HCT116 (cell line): ENCODE measurements around the gene CDH22. TPM values are rescaled to one million over a fixed set of nuclear protein-coding genes. Genes with fewer than 3 reads are reported as not detected.

Source experiments
- ATAC-seq: fragments of 200-7000 bp; cut with Tn5 transposase; 2 replicates; pipeline ENCODE4 v1.9.1; 2020; ENCODE audit warnings: mild to moderate bottlenecking, moderate library complexity
- BruUV-seq: library from RNA; stranded (reverse); fragments of 400-500 nt; replicated peaks from 2 replicates; lab custom pipeline; 2021; lab: Mats Ljungman, UMichigan
- CTCF ChIA-PET: fragments of 300-600 bp; sonication (Branson Sonifier 250); formaldehyde crosslinking; loops from one replicate; lab custom pipeline; 2021; ENCODE audit warnings: antibody characterized with exemption; lab: Charles Lee
- POLR2A ChIA-PET: fragments of 300-600, 350-600 bp; sonication (Branson Sonifier 250); formaldehyde crosslinking; loops from one replicate; lab custom pipeline; 2021; ENCODE audit warnings: antibody characterized with exemption; lab: Charles Lee
- RAD21 ChIA-PET, 2 experiments: fragments of 300-600 bp; sonication (Branson Sonifier 250); formaldehyde crosslinking; loops; one replicate each; lab custom pipeline; 2023; ENCODE audit warnings: low total read pairs in 2 of 2; ENCODE audit not compliant: uncharacterized antibody in 2 of 2, unreplicated experiment in 2 of 2, low non-redundant PET in 1 of 2; lab: Charles Lee
- DNase-seq: peaks from one replicate; pipeline ENCODE4 v3.0.0-alpha.2; 2010; ENCODE audit warnings: low read depth, low spot score
- H2AFZ ChIP-seq: fragments of 200-600 bp; shearing (Covaris generic), sonication (generic); 2 replicates; pipeline ENCODE4 v1.6.1; 2017; ENCODE audit warnings: low read depth, mixed run types, mixed read lengths, antibody characterized with exemption, low read length; ENCODE audit not compliant: poor library complexity, severe bottlenecking
- H3K27ac ChIP-seq: 2 replicates; pipeline ENCODE4 v1.5.1; 2012; ENCODE audit warnings: low read depth, low read length
- H3K27me3 ChIP-seq: fragments of 200-600 bp; sonication (generic); 2 replicates; pipeline ENCODE4 v1.6.1; 2016; ENCODE audit warnings: mixed run types, low read length, mixed read lengths; ENCODE audit not compliant: insufficient read depth
- H3K36me3 ChIP-seq, 2 experiments: fragments of 200-500 bp in 1 of 2; fragments of 200-600 bp in 1 of 2; sonication (Bioruptor generic) in 1 of 2; sonication (generic) in 1 of 2; 2 replicates each; pipeline versions ENCODE4 v1.5.1 to v1.6.1; 2014 to 2016; ENCODE audit warnings: low read length in 2 of 2, inconsistent platforms in 1 of 2, mixed read lengths in 1 of 2, mixed run types in 1 of 2; ENCODE audit not compliant: insufficient read depth in 2 of 2, control insufficient read depth in 1 of 2
- H3K4me1 ChIP-seq, 2 experiments: fragments of 200-600 bp in 1 of 2; sonication (generic) in 1 of 2; 2 replicates each; pipeline versions ENCODE4 v1.5.1 to v1.6.1; 2012 to 2017; ENCODE audit warnings: low read length in 2 of 2, inconsistent platforms in 1 of 2, mild to moderate bottlenecking in 1 of 2, mixed read lengths in 1 of 2, mixed run types in 1 of 2, moderate library complexity in 1 of 2; ENCODE audit not compliant: insufficient read depth in 2 of 2, control insufficient read depth in 1 of 2
- H3K4me2 ChIP-seq: fragments of 200-600 bp; sonication (generic); 2 replicates; pipeline ENCODE4 v1.6.1; 2017; ENCODE audit warnings: mixed run types, low read length, mixed read lengths
- H3K4me3 ChIP-seq, 2 experiments: fragments of 200-600 bp in 1 of 2; sonication (generic) in 1 of 2; replicated peaks in 1 of 2; 2 replicates each; pipeline ENCODE4 v1.5.1; 2011 to 2016; ENCODE audit warnings: low read length in 2 of 2, control low read depth in 1 of 2, low read depth in 1 of 2, mild to moderate bottlenecking in 1 of 2, mixed read lengths in 1 of 2, mixed run types in 1 of 2
- H3K79me2 ChIP-seq: fragments of 200-600 bp; sonication (generic); 2 replicates; pipeline ENCODE4 v1.6.1; 2017; ENCODE audit warnings: mild to moderate bottlenecking, mixed run types, low read length, moderate library complexity, mixed read lengths; ENCODE audit not compliant: insufficient read depth
- H3K9ac ChIP-seq: fragments of 200-600 bp; sonication (generic); 2 replicates; pipeline ENCODE4 v1.6.1; 2016; ENCODE audit warnings: low read length, mixed read lengths
- H3K9me2 ChIP-seq: fragments of 200-600 bp; sonication (generic), shearing (Covaris generic); 2 replicates; pipeline ENCODE4 v1.6.1; 2017; ENCODE audit warnings: mixed run types, mild to moderate bottlenecking, moderate library complexity; ENCODE audit not compliant: insufficient read depth
- H3K9me3 ChIP-seq, 2 experiments: fragments of 200-500 bp in 1 of 2; fragments of 200-600 bp in 1 of 2; sonication (Bioruptor generic) in 1 of 2; sonication (generic) in 1 of 2; 2 replicates each; pipeline ENCODE4 v1.6.1; 2014 to 2017; ENCODE audit warnings: low read length in 2 of 2, mixed read lengths in 2 of 2, inconsistent platforms in 1 of 2, low read depth in 1 of 2, mild to moderate bottlenecking in 1 of 2, mixed run types in 1 of 2, moderate library complexity in 1 of 2; ENCODE audit not compliant: control insufficient read depth in 1 of 2, insufficient read depth in 1 of 2
- H4K20me1 ChIP-seq: fragments of 200-600 bp; sonication (generic), shearing (Covaris generic); 2 replicates; pipeline ENCODE4 v1.6.1; 2017; ENCODE audit warnings: mixed run types, mild to moderate bottlenecking, moderate library complexity; ENCODE audit not compliant: insufficient read depth
- ATF3 ChIP-seq: IDR thresholded peaks from 2 replicates; pipeline ENCODE4 v1.6.1; 2012
- CBX3 ChIP-seq: IDR thresholded peaks from 2 replicates; pipeline ENCODE4 v1.6.1; 2012; ENCODE audit warnings: low read depth
- CEBPB ChIP-seq: IDR thresholded peaks from 2 replicates; pipeline ENCODE4 v1.6.1; 2012; ENCODE audit warnings: low read depth
- CTCF ChIP-seq, 3 experiments: fragments of 200-600 bp in 1 of 3; sonication (generic) in 1 of 3; IDR thresholded peaks in 2 of 3; conservative IDR thresholded peaks in 1 of 3; 2 replicates each; pipeline ENCODE4 v1.5.1; 2012 to 2017; ENCODE audit warnings: low read depth in 2 of 3, low read length in 2 of 3, antibody characterized with exemption in 1 of 3, borderline replicate concordance in 1 of 3, control low read depth in 1 of 3, mild to moderate bottlenecking in 1 of 3, mixed read lengths in 1 of 3, mixed run types in 1 of 3, moderate library complexity in 1 of 3; ENCODE audit not compliant: insufficient read depth in 1 of 3
- EGR1 ChIP-seq: IDR thresholded peaks from 2 replicates; pipeline ENCODE4 v1.6.1; 2012; ENCODE audit warnings: low read depth
- EZH2 ChIP-seq: fragments of 200-600 bp; sonication (generic); IDR thresholded peaks from 2 replicates; pipeline ENCODE4 v1.6.1; 2017; ENCODE audit warnings: antibody characterized with exemption, mixed run types
- EZH2phosphoT487 ChIP-seq: fragments of 200-600 bp; IDR thresholded peaks from 2 replicates; pipeline ENCODE4 v1.6.1; 2018; ENCODE audit warnings: antibody characterized with exemption, borderline replicate concordance
- FOSL1 ChIP-seq: IDR thresholded peaks from 2 replicates; pipeline ENCODE4 v1.6.1; 2012; ENCODE audit warnings: low read depth
- POLR2A ChIP-seq: IDR thresholded peaks from 2 replicates; pipeline ENCODE4 v1.7.0; 2011; ENCODE audit warnings: borderline replicate concordance; ENCODE audit not compliant: insufficient read depth, insufficient read length; ENCODE audit errors: extremely low read depth
- POLR2AphosphoS5 ChIP-seq: IDR thresholded peaks from 2 replicates; pipeline ENCODE4 v1.6.1; 2011; ENCODE audit warnings: mild to moderate bottlenecking, low read depth, low read length, moderate library complexity
- RAD21 ChIP-seq: IDR thresholded peaks from 2 replicates; pipeline ENCODE4 v1.6.1; 2012; ENCODE audit warnings: low read depth, mild to moderate bottlenecking
- REST ChIP-seq: IDR thresholded peaks from 2 replicates; pipeline ENCODE4 v1.6.1; 2012; ENCODE audit warnings: low read depth
- TCF7L2 ChIP-seq: IDR thresholded peaks from 2 replicates; pipeline ENCODE4 v1.7.0; 2011; ENCODE audit warnings: borderline replicate concordance, inconsistent platforms; ENCODE audit not compliant: insufficient read depth, insufficient read length; ENCODE audit errors: extremely low read depth
- YY1 ChIP-seq: IDR thresholded peaks from 2 replicates; pipeline ENCODE4 v1.6.1; 2011; ENCODE audit warnings: low read length, low read depth, moderate library complexity, mild to moderate bottlenecking; ENCODE audit not compliant: insufficient replicate concordance; ENCODE audit errors: extremely low read depth
- ZBTB33 ChIP-seq: IDR thresholded peaks from 2 replicates; pipeline ENCODE4 v1.6.1; 2011; ENCODE audit warnings: mild to moderate bottlenecking, low read length, moderate library complexity; ENCODE audit not compliant: insufficient replicate concordance; ENCODE audit errors: extremely low read depth
- ZFX ChIP-seq: fragments of 450-650 bp; IDR thresholded peaks from 2 replicates; pipeline ENCODE4 v1.6.1; 2017
- ZNF274 ChIP-seq: fragments of 200-500 bp; sonication (Bioruptor generic); IDR thresholded peaks from 2 replicates; pipeline ENCODE4 v1.6.1; 2014; ENCODE audit warnings: mild to moderate bottlenecking, low read depth, low read length, inconsistent platforms
- intact Hi-C: fragments of 100-400 bp; cut with micrococcal nuclease; formaldehyde crosslinking; loops from 2 replicates; pipeline ENCODE4 v1.10.0; 2022
- total RNA-seq: library from RNA; stranded (reverse); gene quantifications from one replicate; pipeline ENCODE4 v1.2.1, GENCODE V29; 2021; ENCODE audit not compliant: unreplicated experiment

Gene CDH22
- total RNA-seq, 1 experiment from 2014 or later, result 1.8 TPM

GRCh38 chr20:46260480-46260879 lies 47.8 kb downstream of the CDH22 start:
- intact Hi-C loops, result no loop called here
- no peak for ATAC-seq
- H3K4me3 ChIP-seq, result no peak overlapping the region
- H3K4me2 ChIP-seq, result no peak overlapping the region
- no peaks in the 10 kb centered on the region for H3K27me3 ChIP-seq
- ChIA-PET RAD21 (no interaction called here), POLR2A (interaction anchor here (1.5 kb wide), 1 partner anchor 54 kb away, joined by 3 read pairs; no protein-coding TSS in a partner anchor), CTCF (no interaction called here)
- H3K27ac ChIP-seq, result no peak overlapping the region
- H3K9me2 ChIP-seq, result no peaks in the 10 kb centered on the region
- H3K79me2 ChIP-seq, result no peaks in the 10 kb centered on the region
- no peak overlapping the region for H3K9ac ChIP-seq
- no peaks in the 10 kb centered on the region for H4K20me1 ChIP-seq
- H3K36me3 ChIP-seq, result no peaks in the 10 kb centered on the region
- TF ChIP-seq EZH2phosphoT487 (no peak), FOSL1 (no peak), REST (no peak), POLR2A (no peak), YY1 (no peak), RAD21 (no peak), CTCF (IDR thresholded peaks at IDR 0.05 in 2 of 3, conservative IDR thresholded peaks at IDR 0.05 in 1 of 3; ENCODE audit: borderline replicate concordance in 1 of 3, insufficient read depth in 1 of 3, low read depth in 2 of 3, low read length in 2 of 3) (no peak), EGR1 (no peak), EZH2 (no peak), ZNF274 (no peak), CBX3 (no peak), CEBPB (no peak), ZBTB33 (no peak), POLR2AphosphoS5 (no peak), ZFX (no peak), ATF3 (no peak), TCF7L2 (no peak)
- no peak overlapping the region for H2AFZ ChIP-seq
- no TSS peak for BruUV-seq
- no peaks in the 10 kb centered on the region for H3K9me3 ChIP-seq
- no peak for DNase-seq
- peaks cover 6% of the 10 kb centered on the region in 2 experiments for H3K4me1 ChIP-seq
